ENCODE results near the gene GSTCD.

The GSTCD gene

DNA sequence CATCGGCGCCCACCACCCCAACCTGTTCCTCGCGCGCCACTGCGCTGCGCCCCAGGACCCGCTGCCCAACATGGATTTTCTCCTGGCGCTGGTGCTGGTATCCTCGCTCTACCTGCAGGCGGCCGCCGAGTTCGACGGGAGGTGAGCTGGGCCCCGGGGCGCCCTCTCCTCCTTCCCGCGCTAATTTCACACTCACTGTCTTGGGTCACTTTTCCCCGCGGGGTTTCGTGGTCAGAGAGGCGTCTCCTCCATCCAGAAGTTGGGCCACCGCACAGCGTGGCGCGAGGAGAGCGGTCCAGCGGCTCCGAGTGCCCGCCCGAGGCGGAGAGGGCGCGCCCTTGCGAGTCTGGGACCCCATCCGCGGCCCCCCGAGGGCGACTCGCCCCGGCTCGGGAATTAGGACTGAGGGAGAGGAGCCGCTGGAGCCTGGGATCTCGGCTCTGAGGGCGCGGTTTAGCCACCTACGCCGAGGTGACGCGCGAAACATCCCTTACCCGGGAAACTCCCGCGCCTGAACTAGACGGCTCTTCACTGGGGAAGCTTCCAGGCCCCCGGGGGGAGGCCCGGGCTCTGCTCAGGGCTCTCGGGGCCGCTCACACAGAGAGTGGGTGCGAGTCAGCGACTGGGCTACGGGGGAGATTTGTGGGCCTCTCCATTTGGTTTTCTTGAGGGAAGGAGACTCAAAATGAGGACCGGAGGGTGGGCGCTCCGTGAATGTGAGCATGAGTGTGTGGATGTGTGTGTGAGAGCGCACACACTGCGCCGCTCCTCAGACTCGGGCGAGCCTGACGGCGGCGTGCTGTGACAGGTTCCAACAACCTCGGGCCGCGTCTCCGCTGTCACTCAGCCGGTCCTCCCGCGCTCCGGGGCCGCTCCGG is 187.2 kb downstream of the GSTCD start:
- H3K27ac ChIP-seq (ENCODE audit: extremely low read depth, low read depth, low read length) = peak overlapping the region; percentile 67; the same call in 1 of the 2 replicates
- no peaks in the 10 kb centered on the region for H3K9me3 ChIP-seq (ENCODE audit: control insufficient read depth, insufficient read depth, low read depth, low read length)
- peak overlapping the region; percentile 66 for H3K4me3 ChIP-seq (ENCODE audit: low read depth, low read length)
- H3K36me3 ChIP-seq (ENCODE audit: control insufficient read depth in 2 of 2, insufficient read depth in 1 of 2, low read length in 2 of 2) = peaks cover 0 to 9% of the 10 kb centered on the region in 2 experiments; a peak in 1 of 3 replicates
- POLR2A ChIA-PET = no interaction called here
- H3K4me1 ChIP-seq (ENCODE audit: control insufficient read depth, insufficient read depth, low read length) = peaks cover 12% of the 10 kb centered on the region
- CTCF ChIA-PET = no interaction called here
- TF ChIP-seq PATZ1 (tag by site-specific recombination; IDR thresholded peaks at IDR 0.05) (peak; percentile 52), ZNF792 (tag by site-specific recombination; IDR thresholded peaks at IDR 0.05) (no peak), ZNF701 (tag by site-specific recombination; IDR thresholded peaks at IDR 0.05) (no peak), ZSCAN16 (tag by site-specific recombination; IDR thresholded peaks at IDR 0.05) (no peak), ZNF747 (tag by site-specific recombination; IDR thresholded peaks at IDR 0.05) (no peak), ZNF776 (tag by site-specific recombination; IDR thresholded peaks at IDR 0.05; ENCODE audit: borderline replicate concordance) (no peak), RBAK (tag by site-specific recombination; IDR thresholded peaks at IDR 0.05) (no peak), ZBTB48 (tag by site-specific recombination; IDR thresholded peaks at IDR 0.05) (no peak), ZNF433 (tag by site-specific recombination; IDR thresholded peaks at IDR 0.05; ENCODE audit: low read depth) (no peak), ZNF10 (tag by site-specific recombination; IDR thresholded peaks at IDR 0.05) (no peak), ZNF513 (tag by site-specific recombination; IDR thresholded peaks at IDR 0.05) (no peak), ZNF138 (tag by site-specific recombination; IDR thresholded peaks at IDR 0.05; ENCODE audit: borderline replicate concordance) (no peak), ZBTB11 (tag by site-specific recombination; conservative IDR thresholded peaks at IDR 0.05; ENCODE audit: low read depth) (no peak), SP3 (tag by site-specific recombination; IDR thresholded peaks at IDR 0.05) (no peak), ZFP41 (tag by site-specific recombination; IDR thresholded peaks at IDR 0.05; ENCODE audit: borderline replicate concordance) (no peak), ZXDB (tag by site-specific recombination; IDR thresholded peaks at IDR 0.05) (no peak), ZNF785 (tag by site-specific recombination; IDR thresholded peaks at IDR 0.05) (no peak), ZSCAN23 (tag by site-specific recombination; IDR thresholded peaks at IDR 0.05) (no peak), ZBTB17 (tag by site-specific recombination; IDR thresholded peaks at IDR 0.05) (0 out of 2 replicates have a peak, but pooled peaks have one; percentile 12), ZNF600 (tag by site-specific recombination; IDR thresholded peaks at IDR 0.05) (no peak), ZNF114 (tag by site-specific recombination; IDR thresholded peaks at IDR 0.05) (no peak), ZSCAN30 (tag by site-specific recombination; IDR thresholded peaks at IDR 0.05) (no peak), OVOL3 (tag by site-specific recombination; IDR thresholded peaks at IDR 0.05) (no peak)
- TF ChIP-seq, protein P1, sequence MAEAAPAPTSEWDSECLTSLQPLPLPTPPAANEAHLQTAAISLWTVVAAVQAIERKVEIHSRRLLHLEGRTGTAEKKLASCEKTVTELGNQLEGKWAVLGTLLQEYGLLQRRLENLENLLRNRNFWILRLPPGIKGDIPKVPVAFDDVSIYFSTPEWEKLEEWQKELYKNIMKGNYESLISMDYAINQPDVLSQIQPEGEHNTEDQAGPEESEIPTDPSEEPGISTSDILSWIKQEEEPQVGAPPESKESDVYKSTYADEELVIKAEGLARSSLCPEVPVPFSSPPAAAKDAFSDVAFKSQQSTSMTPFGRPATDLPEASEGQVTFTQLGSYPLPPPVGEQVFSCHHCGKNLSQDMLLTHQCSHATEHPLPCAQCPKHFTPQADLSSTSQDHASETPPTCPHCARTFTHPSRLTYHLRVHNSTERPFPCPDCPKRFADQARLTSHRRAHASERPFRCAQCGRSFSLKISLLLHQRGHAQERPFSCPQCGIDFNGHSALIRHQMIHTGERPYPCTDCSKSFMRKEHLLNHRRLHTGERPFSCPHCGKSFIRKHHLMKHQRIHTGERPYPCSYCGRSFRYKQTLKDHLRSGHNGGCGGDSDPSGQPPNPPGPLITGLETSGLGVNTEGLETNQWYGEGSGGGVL (tag by site-specific recombination; IDR thresholded peaks at IDR 0.05) = no peak
- TF ChIP-seq, protein P2, sequence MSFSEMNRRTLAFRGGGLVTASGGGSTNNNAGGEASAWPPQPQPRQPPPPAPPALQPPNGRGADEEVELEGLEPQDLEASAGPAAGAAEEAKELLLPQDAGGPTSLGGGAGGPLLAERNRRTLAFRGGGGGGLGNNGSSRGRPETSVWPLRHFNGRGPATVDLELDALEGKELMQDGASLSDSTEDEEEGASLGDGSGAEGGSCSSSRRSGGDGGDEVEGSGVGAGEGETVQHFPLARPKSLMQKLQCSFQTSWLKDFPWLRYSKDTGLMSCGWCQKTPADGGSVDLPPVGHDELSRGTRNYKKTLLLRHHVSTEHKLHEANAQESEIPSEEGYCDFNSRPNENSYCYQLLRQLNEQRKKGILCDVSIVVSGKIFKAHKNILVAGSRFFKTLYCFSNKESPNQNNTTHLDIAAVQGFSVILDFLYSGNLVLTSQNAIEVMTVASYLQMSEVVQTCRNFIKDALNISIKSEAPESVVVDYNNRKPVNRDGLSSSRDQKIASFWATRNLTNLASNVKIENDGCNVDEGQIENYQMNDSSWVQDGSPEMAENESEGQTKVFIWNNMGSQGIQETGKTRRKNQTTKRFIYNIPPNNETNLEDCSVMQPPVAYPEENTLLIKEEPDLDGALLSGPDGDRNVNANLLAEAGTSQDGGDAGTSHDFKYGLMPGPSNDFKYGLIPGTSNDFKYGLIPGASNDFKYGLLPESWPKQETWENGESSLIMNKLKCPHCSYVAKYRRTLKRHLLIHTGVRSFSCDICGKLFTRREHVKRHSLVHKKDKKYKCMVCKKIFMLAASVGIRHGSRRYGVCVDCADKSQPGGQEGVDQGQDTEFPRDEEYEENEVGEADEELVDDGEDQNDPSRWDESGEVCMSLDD (tag by site-specific recombination; IDR thresholded peaks at IDR 0.05) = no peak
- TF ChIP-seq, protein P3, sequence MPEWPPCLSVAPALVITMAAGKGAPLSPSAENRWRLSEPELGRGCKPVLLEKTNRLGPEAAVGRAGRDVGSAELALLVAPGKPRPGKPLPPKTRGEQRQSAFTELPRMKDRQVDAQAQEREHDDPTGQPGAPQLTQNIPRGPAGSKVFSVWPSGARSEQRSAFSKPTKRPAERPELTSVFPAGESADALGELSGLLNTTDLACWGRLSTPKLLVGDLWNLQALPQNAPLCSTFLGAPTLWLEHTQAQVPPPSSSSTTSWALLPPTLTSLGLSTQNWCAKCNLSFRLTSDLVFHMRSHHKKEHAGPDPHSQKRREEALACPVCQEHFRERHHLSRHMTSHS (tag by site-specific recombination; IDR thresholded peaks at IDR 0.05) = no peak
